ENCODE measurements around the gene SDCBP2.

SDCBP2 gene, protein sequence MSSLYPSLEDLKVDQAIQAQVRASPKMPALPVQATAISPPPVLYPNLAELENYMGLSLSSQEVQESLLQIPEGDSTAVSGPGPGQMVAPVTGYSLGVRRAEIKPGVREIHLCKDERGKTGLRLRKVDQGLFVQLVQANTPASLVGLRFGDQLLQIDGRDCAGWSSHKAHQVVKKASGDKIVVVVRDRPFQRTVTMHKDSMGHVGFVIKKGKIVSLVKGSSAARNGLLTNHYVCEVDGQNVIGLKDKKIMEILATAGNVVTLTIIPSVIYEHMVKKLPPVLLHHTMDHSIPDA

DNA sequence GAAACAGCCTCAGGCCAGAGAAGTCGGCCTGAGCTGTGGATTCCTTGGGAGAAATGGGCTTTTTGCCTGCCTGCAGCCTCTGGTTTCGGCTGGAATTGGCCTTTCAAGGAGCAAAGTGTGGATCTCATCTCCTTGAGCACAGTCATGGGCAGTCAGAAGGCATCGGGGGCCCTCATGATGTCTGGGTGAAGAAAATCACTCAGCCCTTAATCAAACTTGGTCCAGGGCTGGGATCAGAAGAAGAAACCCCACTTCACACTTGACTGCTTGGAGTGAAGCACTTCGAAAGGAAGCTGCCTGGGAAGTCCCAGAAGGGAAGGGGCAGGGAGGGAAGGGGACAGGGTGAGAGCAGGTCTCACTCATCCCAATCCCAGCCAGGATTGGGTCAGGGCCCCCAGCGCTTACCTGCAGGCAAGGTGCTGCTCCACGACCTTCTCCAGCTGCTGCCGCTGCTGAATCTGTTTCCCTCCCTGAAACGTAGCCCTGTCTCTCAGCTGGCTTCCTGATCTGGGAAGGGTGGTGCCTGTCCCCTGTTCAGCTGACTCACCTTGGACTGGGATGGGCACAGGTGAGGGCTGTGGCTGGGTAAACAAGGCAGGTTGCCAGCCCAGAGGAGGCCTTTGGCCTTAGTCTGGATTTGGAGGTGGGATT lies at the start of gene SDCBP2:
SDCBP2 (minus strand) TSS at position 460 of the 651 bp plus-strand sequence. CDS start 8,723 bp downstream, outside the sequence.
- in situ Hi-C loops (cut with HindIII; ENCODE audit: low pct_ligation_motif_present, low pct_unique_long_range_greater_than_20kb, low sequenced_read_pairs), result no loop called here
- DNase-seq, result no peak

DNA sequence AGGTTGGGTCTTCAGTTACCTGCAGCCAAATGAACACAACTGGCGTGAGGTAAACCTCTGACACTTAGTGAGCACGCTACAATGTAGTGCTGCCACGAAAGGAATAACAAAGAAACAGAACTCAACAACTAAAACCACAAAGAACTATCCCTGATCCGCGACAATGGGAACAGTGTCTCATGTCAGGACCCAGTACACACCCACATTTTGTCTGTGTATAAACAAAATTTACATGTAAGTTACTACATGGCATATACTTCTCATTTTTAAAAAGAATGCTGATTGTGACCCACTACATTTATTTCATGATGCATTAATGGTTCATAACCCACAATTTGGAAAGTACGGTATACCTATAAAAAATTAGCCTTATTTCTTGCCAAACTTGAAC lies 49.8 kb upstream of the SDCBP2 start:
- DNase-seq, result no peak
- in situ Hi-C loops (cut with HindIII; ENCODE audit: low pct_ligation_motif_present, low pct_unique_long_range_greater_than_20kb, low sequenced_read_pairs), result no loop called here

DNA sequence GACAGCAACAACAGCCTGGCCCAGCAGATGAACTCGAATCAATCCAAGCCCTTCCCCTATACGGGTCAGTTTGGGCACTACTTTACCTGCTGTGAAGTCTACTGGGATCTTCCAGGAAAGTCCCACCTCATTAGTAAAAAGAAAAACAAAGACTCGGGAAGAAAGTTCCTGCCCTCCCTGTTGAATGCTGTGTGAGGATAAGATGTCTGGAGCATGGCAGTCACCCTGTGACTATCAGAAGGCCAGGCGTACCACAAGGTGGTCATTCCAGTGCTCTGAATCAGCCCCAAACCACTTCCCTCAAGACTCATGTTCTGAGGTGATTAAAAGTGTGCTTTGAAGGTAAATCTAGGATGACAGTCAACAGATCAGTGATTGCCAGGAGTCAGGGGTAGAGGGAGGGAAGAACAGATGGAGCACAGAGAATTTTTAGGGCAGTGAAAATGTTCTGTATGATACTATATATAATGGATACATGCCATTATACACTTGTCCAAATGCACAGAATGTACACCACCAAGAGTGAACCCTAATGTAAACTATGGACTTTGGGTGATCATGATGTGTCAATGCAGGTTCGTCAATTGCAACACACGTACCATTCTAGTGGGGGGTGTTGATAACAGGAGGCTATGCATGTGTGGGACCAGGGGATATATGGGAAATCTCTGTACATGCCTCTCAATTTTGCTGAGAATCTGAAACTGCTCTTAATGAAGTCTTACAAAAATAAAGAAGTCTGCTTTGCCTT lies 49.2 kb upstream of the SDCBP2 start:
- in situ Hi-C loops (cut with HindIII; ENCODE audit: low pct_ligation_motif_present, low pct_unique_long_range_greater_than_20kb, low sequenced_read_pairs), result no loop called here
- DNase-seq, result peak; percentile 53

DNA sequence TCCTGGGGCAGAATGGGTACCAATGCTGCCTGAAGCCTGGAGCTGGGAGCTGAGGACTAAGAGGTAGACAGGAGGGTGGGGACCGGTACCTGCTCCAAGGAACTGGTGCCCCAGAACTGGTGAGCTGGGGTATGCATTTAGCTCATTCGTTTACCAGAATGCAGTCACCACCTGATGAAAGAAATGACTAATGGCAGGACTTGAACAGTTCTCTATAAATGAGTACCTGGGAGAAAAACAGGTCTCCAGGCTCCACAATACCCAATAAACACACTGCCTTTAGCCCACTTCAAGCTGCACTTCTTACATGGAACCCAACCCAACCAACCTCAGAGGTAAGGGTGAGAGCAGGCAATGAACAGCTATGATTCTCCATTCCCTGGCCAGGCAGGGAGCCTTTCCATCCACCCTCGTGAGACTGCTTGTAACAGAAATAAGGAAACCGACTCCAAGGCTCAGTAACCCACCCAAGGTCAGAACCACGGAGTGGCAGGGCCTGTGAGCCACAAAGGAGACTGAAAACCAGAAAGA lies 48.5 kb upstream of the SDCBP2 start:
- no peak for DNase-seq
- in situ Hi-C loops (cut with HindIII; ENCODE audit: low pct_ligation_motif_present, low pct_unique_long_range_greater_than_20kb, low sequenced_read_pairs), result no loop called here

DNA sequence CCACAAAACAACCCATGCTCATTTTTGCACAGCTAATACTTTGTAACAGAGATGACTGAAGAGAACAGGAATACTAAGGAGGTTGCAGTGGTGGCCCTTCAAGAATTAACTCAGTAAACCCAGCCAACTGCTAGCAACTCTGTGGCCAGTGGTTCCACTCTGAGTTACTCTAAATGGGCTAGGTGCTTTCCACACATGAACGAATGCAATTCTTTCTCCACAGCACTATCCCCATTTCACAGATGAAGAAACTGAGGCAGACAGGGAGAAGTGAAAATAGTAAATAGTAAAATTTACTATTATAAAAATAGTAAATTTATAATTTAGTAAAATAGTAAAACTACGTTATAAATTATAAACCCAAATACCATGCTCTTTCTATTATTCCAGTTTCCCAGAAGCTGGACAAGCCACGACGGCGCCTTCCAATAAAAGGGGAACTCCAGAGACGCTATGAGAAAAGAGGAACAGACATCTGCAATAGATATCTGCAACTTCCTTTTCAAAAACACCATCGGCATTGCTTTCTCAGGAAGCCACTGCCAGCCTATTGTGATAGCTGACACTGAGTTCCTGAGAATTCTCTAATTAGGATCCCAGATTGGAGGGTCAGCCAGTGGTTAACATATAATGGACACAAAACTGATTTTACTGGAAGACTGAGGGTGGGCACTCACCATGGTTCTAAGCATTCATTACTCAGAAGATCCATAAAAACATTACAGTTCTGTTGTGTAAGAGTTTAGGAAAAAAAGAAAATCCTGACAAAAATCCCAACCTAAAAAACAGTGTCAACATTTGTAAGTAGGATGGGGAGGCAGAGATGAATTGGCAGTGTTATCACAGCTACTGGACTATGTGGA lies 47.7 kb upstream of the SDCBP2 start:
- DNase-seq, result no peak
- in situ Hi-C loops (cut with HindIII; ENCODE audit: low pct_ligation_motif_present, low pct_unique_long_range_greater_than_20kb, low sequenced_read_pairs), result no loop called here

DNA sequence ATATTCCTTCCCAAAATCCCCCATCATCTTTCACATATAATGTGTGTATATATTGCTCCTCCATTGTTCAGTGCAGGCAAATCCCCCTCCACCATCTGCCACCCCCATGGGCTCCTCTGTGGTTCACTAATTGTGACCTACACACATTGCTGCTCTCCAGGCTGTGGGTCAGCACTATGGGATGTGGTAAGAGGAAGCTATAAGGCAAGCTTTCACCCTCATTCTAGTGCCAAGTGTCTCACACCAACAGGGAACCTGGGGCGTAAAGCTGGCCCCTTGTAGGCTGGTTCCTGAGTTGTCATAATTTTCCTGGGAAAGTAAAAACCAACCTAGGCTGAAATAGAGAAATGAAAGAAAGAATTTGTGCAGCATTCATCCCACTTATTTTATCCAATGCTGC lies 47.1 kb upstream of the SDCBP2 start:
- in situ Hi-C loops (cut with HindIII; ENCODE audit: low pct_ligation_motif_present, low pct_unique_long_range_greater_than_20kb, low sequenced_read_pairs), result no loop called here
- no peak for DNase-seq

DNA sequence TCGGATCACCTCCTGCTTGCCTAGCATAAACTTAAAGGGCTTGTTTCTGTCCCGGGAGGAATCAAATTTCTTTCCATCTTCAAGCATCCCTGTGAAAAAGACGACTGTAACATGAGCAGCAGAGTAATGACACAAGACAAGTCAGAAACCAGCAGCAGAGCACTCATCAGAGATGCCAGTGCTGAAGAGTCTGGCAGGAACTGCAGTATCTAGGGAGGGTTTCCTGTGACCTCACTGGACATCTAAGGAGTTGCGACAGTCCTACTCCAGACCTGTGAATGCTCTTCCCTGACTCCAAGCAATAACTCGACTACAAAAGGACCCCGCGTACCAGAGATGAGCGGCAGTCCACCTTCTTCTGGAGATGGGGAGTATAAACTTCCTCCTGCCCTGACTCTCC lies 46.6 kb upstream of the SDCBP2 start:
- in situ Hi-C loops (cut with HindIII; ENCODE audit: low pct_ligation_motif_present, low pct_unique_long_range_greater_than_20kb, low sequenced_read_pairs), result no loop called here
- no peak for DNase-seq

DNA sequence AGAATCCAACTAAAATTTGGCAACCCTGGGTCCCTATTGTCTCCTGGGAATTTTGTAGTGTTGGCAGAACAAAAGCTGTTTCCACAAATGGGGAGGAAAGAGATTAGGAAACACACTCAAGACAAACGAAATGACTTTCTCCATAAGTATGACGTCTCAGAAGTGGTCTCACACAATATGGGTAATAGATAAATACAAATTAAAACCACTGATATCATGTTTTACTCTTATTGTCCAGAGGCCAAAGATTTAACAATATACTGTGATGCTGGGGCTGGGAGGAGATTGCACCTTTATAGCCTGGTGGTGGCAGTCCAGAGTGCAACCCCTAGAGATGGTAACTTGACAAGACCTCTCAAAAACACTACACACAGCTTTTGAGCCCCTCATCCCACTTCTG lies 45.3 kb upstream of the SDCBP2 start:
- in situ Hi-C loops (cut with HindIII; ENCODE audit: low pct_ligation_motif_present, low pct_unique_long_range_greater_than_20kb, low sequenced_read_pairs), result no loop called here
- DNase-seq, result no peak

DNA sequence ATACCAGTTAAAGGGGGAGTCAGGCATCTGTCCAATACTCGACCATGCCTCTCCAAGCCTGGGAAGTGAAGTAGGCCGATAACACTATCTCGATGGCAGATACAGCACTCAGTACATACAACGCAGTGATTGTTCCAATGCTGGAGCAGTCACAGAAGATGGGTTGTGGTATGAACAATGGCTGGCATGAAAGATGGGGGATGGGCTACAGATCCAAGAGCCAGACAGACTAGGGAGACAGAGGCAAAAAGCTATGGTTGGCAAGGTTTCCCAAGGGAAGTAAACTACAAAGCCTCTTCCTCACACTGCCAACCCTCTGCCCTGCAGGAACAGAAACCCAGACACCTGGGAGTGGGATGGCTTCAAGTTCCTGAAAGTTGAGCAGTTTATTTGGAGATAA lies 44.7 kb upstream of the SDCBP2 start:
- DNase-seq, result no peak

DNA sequence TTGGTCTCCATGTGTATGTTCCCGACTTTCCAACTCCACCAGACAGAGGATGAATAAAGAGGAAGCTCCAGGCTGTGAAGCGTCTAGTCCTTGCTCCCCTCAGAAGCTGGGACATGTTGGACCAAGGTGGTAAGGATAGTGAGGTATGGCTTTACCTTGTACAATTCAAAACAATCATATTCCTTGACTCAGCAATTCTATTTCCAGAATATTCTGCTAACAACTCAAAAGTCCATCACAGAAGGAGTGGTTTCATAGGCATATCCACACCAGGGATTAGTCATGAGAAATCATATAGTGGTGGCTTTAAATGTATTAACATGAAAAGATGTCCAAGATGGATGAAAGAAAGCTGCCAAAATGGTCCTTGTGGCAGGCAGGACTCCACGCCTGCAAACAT lies 44.1 kb upstream of the SDCBP2 start:
- no peak for DNase-seq
- in situ Hi-C loops (cut with HindIII; ENCODE audit: low pct_ligation_motif_present, low pct_unique_long_range_greater_than_20kb, low sequenced_read_pairs), result no loop called here

More for the DNA sequence above, 44.7 kb upstream of the SDCBP2 start:
- in situ Hi-C loops (cut with HindIII; ENCODE audit: low pct_ligation_motif_present, low pct_unique_long_range_greater_than_20kb, low sequenced_read_pairs), result no loop called here

DNA sequence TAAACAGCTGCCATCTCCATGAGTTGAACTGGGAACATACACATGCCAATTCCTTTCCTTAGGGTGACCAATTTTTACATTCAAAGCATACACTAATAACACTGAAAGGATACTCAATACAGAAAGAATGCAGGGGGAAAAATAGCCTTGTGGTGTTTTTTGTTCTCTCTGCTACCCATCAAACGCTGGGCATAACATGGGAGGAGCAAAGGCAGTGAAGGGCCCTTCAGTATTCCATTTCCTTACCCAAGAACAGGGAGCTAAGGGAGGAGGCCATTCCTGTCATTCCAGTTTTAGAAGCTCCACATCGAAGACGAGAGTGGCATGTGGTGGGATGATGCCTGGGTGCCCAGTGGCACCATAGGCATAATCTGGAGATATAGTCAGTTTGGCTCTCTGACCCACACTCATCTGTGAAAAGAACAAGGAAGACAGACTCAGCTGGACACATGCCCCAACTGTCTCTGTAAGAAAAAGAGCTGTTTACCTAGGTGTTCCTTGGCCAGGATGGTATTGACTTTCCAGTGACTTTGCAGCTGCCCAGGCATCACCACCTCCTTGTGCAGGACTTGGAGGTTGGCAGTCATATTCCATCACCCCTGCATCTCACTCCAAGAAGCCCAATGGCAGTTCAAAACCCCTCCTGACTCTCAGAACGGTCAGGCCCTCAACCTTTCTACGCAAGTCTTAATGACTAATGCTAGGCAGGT lies 43.0 kb upstream of the SDCBP2 start:
- no peak for DNase-seq
- in situ Hi-C loops (cut with HindIII; ENCODE audit: low pct_ligation_motif_present, low pct_unique_long_range_greater_than_20kb, low sequenced_read_pairs), result no loop called here

DNA sequence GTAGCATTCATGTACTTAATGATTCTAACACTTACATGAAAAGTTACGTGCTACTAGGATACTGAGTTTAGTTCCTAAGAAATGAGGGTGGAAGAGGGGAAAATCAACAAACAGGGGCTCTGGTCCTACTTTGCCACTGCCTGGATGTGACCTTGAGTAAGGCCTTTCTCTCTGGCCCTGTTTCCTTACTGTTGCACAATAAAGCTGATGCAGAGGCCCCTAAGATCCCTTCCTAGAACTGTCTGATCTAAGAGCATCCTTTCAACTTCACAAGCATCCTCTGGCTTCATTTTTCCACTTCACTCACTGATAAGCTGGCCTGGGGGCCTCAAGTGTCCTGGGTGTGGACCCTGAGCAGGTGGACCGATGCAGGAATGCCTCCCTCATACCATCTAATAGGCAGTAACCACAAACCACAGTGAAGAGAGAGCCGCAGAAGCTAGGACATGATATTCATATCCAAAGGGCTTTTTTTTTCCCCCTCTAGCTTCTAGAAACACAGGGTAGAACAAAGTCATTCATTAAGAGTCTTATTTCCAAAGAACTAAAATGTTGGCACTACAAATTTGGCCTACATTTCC lies 42.4 kb upstream of the SDCBP2 start:
- DNase-seq, result no peak

DNA sequence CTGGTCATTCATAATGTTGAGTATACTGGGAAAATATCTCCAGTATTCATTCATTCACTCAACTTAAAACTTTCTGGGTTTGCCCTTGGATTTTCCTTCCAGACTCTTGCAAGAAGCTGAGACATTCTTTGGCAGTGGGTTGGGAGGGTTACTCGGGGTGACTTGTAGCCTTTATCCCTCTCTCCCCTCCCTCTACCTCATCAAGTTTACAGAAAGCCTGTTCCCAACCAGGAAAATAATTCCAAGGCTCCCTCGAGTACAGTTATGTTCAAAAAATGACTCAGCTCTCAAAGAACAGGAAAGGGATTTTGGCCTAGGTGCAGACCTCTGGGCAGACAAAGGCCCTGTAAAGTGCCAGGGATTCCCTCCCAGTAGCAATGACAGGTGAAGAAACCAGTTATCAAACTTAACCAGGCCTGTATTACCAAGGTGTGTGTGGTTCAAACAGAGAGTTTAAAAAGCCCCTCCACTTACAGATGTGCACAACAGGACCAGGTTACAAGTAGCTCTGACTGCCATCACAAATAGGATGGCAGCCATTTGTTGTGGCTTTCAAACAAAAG lies 41.7 kb upstream of the SDCBP2 start:
- in situ Hi-C loops (cut with HindIII; ENCODE audit: low pct_ligation_motif_present, low pct_unique_long_range_greater_than_20kb, low sequenced_read_pairs), result no loop called here
- no peak for DNase-seq

More for the DNA sequence above, 42.4 kb upstream of the SDCBP2 start:
- in situ Hi-C loops (cut with HindIII; ENCODE audit: low pct_ligation_motif_present, low pct_unique_long_range_greater_than_20kb, low sequenced_read_pairs), result no loop called here

DNA sequence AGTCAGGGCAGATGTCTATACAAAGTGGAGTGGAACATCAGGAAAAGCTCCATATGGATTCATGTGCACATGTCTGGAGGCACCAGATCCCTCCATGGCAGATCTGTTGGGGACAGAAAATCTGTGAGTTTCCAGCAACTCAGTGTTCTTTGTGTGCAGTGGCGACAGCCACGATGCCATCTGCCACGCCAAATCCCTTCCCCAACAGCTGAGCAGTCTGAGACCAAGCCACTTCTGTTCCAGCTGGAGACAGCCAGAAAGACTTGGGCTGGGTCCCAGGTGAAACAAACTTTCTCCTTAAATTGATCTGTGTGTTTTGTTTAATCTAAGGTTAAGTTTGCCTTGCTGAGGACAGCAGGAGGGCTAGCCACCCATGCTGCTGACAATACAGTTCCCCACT lies 41.0 kb upstream of the SDCBP2 start:
- in situ Hi-C loops (cut with HindIII; ENCODE audit: low pct_ligation_motif_present, low pct_unique_long_range_greater_than_20kb, low sequenced_read_pairs), result no loop called here

DNA sequence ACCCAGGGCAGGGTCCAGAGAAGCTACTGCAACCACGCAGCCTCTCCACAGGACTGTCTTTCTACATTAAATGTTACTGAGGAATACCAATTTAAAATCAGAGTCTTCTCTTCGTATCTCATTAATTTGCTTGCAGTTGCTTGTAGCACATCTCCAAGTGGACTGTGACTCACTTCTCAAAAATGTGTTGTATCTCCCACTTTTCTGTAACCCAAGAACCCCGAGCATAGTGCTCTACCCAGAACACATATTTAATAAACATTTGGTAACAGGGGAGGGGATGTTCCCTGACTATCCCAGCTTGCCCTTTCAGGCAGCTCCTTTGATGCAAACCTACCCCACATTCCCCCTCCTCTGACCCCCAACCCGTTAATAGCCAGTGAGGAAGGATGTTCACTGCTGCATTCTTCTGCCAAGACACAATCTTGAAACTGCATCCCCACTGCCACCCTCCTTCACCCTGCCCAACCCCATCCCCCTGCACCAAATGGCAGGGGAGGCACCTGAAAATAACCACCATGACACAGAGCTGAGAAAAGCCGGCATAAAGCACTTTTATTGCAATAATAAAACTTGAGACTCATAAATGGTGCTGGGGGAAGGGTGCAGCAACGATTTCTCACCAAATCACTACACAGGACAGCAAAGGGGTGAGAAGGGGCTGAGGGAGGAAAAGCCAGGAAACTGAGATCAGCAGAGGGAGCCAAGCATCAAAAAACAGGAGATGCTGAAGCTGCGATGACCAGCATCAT lies 39.7 kb upstream of the SDCBP2 start:
- no peak for DNase-seq
- in situ Hi-C loops (cut with HindIII; ENCODE audit: low pct_ligation_motif_present, low pct_unique_long_range_greater_than_20kb, low sequenced_read_pairs), result no loop called here

More for the DNA sequence above, 41.0 kb upstream of the SDCBP2 start:
- DNase-seq, result no peak

DNA sequence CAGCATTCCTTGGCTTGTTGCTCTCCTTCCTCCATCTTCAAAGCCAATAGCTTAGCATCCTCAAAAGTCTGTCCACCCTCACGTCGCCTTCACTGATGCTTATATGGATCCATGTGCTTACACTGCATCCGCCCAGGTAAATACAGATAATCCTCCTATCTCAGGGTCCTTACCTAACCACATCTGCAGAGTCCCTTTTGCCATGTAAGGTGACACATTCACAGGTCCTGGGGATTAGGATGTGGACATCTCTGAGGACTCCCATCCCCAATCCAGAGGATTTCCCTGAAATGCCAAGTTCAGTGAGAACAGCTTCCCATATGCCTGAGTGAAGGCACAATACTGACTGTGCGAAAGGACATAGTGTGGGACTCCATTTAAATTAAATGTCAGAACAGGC lies 38.5 kb upstream of the SDCBP2 start:
- DNase-seq, result no peak
- in situ Hi-C loops (cut with HindIII; ENCODE audit: low pct_ligation_motif_present, low pct_unique_long_range_greater_than_20kb, low sequenced_read_pairs), result no loop called here

DNA sequence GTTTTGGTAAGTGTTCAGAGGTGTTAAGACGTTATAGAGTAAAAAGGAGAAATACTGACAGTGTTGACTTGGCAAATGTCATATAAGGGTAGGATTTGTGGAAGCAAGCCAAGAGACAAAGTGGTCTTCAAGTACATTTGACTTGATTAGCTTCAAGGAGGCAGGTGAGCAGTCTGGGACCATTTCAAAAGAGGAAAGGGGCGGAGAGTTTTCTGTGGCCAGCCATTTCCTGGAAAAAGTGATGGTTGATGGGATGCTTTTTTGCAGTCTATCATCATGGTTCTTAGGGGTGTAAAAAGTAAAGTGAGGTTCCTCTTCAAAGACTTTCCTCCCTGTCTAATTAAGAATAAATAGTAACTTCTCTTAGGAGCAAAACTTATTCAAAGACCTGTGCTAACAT lies 35.2 kb upstream of the SDCBP2 start:
- DNase-seq, result no peak
- in situ Hi-C loops (cut with HindIII; ENCODE audit: low pct_ligation_motif_present, low pct_unique_long_range_greater_than_20kb, low sequenced_read_pairs), result no loop called here
